Activated T-cell treated with anti-CD3 and anti-CD28 coated beads, Interleukin-2, amount 50 U/mL, for 4 hours (primary cell): ENCODE results near the gene KIAA1191. TPM values are rescaled to one million over a fixed set of nuclear protein-coding genes. Genes with fewer than 3 reads are reported as not detected.
"Not testable (repeated sequence)": the region's sequence is repeated elsewhere in the genome, so short reads cannot be mapped to it uniquely, and the experiment has no call there.

Source experiments
- ATAC-seq, 2 donors: fragments of 200-7000 bp; cut with Tn5 transposase; one replicate each; pipeline ENCODE4 v1.10.0; 2021
- DNase-seq: peaks from one replicate; pipeline ENCODE4 v3.0.0-alpha.2; 2020
- H3K27me3 Mint-ChIP-seq: one replicate; pipeline ENCODE4 v1.8.0; 2021; ENCODE audit warnings: low read depth, mixed read lengths
- H3K36me3 Mint-ChIP-seq: one replicate; pipeline ENCODE4 v1.8.0; 2022; ENCODE audit warnings: mixed read lengths; ENCODE audit not compliant: insufficient read depth
- H3K4me1 Mint-ChIP-seq: one replicate; pipeline ENCODE4 v1.8.0; 2021; ENCODE audit warnings: low read depth, mixed read lengths
- H3K4me3 Mint-ChIP-seq: one replicate; pipeline ENCODE4 v1.8.0; 2021; ENCODE audit warnings: mild to moderate bottlenecking, moderate library complexity, mixed read lengths
- H3K9me3 Mint-ChIP-seq: one replicate; pipeline ENCODE4 v1.8.0; 2021; ENCODE audit warnings: mixed read lengths
- total RNA-seq, 3 donors: library from RNA; stranded (reverse); gene quantifications; one replicate each; pipeline ENCODE4 v1.2.1, GENCODE V29; 2021

The KIAA1191 gene
- 10 to 100 TPM; 33.0 to 36.2 (median 34.1) TPM for total RNA-seq

GRCh38 chr5:176361437-176362232, at the start of gene KIAA1191:
TSS of gene KIAA1191 (minus strand) at chr5:176361764. CDS start at chr5:176359508, 2,256 bp downstream.
- Mint-ChIP-seq H3K4me1 (peaks cover 31% of the 10 kb centered on the region), H3K4me3 (peak within 1 kb of the TSS; percentile 97), H3K9me3 (no peaks in the 10 kb centered on the region), H3K27me3 (no peaks in the 10 kb centered on the region), H3K36me3 (peaks cover 8% of the 10 kb centered on the region)
- DNase-seq (peak; percentile 91), ATAC-seq (peak; percentile 91)

GRCh38 chr5:176410486-176411180, 49.1 kb upstream of the KIAA1191 start:
- no peak for ATAC-seq
- no peak overlapping the region for H3K4me3 Mint-ChIP-seq
- H3K9me3 Mint-ChIP-seq: no peaks in the 10 kb centered on the region
- H3K4me1 Mint-ChIP-seq: peaks cover 33% of the 10 kb centered on the region
- H3K27me3 Mint-ChIP-seq: no peaks in the 10 kb centered on the region
- peaks cover 16% of the 10 kb centered on the region for H3K36me3 Mint-ChIP-seq
- no peak for DNase-seq

- Mint-ChIP-seq H3K9me3 (no peaks in the 10 kb centered on the region), H3K36me3 (peaks cover 17% of the 10 kb centered on the region), H3K4me3 (no peak overlapping the region), H3K4me1 (peaks cover 26% of the 10 kb centered on the region), H3K27me3 (no peaks in the 10 kb centered on the region)
- DNase-seq: no peak
- no peak for ATAC-seq
These were observed 48.2 kb upstream of the KIAA1191 start for GRCh38 chr5:176409765-176410164.

- H3K36me3 Mint-ChIP-seq: peaks cover 20% of the 10 kb centered on the region
- H3K27me3 Mint-ChIP-seq: no peaks in the 10 kb centered on the region
- ATAC-seq (no peak), DNase-seq (no peak)
- H3K4me3 Mint-ChIP-seq: no peak overlapping the region
- H3K4me1 Mint-ChIP-seq: peaks cover 14% of the 10 kb centered on the region
- H3K9me3 Mint-ChIP-seq: no peaks in the 10 kb centered on the region
These were observed 47.0 kb upstream of the KIAA1191 start for GRCh38 chr5:176408590-176408989.

- H3K36me3 Mint-ChIP-seq: peaks cover 20% of the 10 kb centered on the region
- peaks cover 13% of the 10 kb centered on the region for H3K4me1 Mint-ChIP-seq
- not testable (repeated sequence) for H3K27me3 Mint-ChIP-seq
These were observed 46.6 kb upstream of the KIAA1191 start for GRCh38 chr5:176408252-176408573.

GRCh38 chr5:176407456-176408251, 46.1 kb upstream of the KIAA1191 start:
- Mint-ChIP-seq H3K36me3 (peaks cover 20% of the 10 kb centered on the region), H3K27me3 (no peaks in the 10 kb centered on the region), H3K9me3 (no peaks in the 10 kb centered on the region), H3K4me3 (no peak overlapping the region), H3K4me1 (peaks cover 9% of the 10 kb centered on the region)
- DNase-seq: no peak
- no peak for ATAC-seq

More at GRCh38 chr5:176408252-176408573, 46.6 kb upstream of the KIAA1191 start:
- not testable (repeated sequence) for H3K9me3 Mint-ChIP-seq, ATAC-seq, DNase-seq, H3K4me3 Mint-ChIP-seq

GRCh38 chr5:176406436-176407052, 45.0 kb upstream of the KIAA1191 start:
- Mint-ChIP-seq H3K4me3 (no peak overlapping the region), H3K9me3 (no peaks in the 10 kb centered on the region), H3K4me1 (peaks cover 4% of the 10 kb centered on the region), H3K36me3 (peaks cover 17% of the 10 kb centered on the region), H3K27me3 (no peaks in the 10 kb centered on the region)
- no peak for DNase-seq
- ATAC-seq: no peak

GRCh38 chr5:176405656-176406435, 44.3 kb upstream of the KIAA1191 start:
- Mint-ChIP-seq H3K4me1 (peaks cover under 1% of the 10 kb centered on the region), H3K27me3 (no peaks in the 10 kb centered on the region), H3K36me3 (peaks cover 14% of the 10 kb centered on the region), H3K4me3 (no peak overlapping the region), H3K9me3 (no peaks in the 10 kb centered on the region)
- DNase-seq: no peak
- no peak for ATAC-seq

- DNase-seq (no peak), ATAC-seq (no peak)
- Mint-ChIP-seq H3K4me3 (no peak overlapping the region), H3K4me1 (no peaks in the 10 kb centered on the region), H3K9me3 (no peaks in the 10 kb centered on the region), H3K27me3 (no peaks in the 10 kb centered on the region), H3K36me3 (peaks cover 10% of the 10 kb centered on the region)
These were observed 40.0 kb upstream of the KIAA1191 start for GRCh38 chr5:176401281-176402205.

- Mint-ChIP-seq H3K36me3 (peaks cover 10% of the 10 kb centered on the region), H3K4me3 (no peak overlapping the region), H3K27me3 (no peaks in the 10 kb centered on the region), H3K9me3 (no peaks in the 10 kb centered on the region), H3K4me1 (no peaks in the 10 kb centered on the region)
- DNase-seq (no peak), ATAC-seq (no peak)
These were observed 39.0 kb upstream of the KIAA1191 start for GRCh38 chr5:176400382-176401156.

GRCh38 chr5:176397736-176398420, 36.3 kb upstream of the KIAA1191 start:
- H3K36me3 Mint-ChIP-seq: peaks cover 10% of the 10 kb centered on the region
- no peaks in the 10 kb centered on the region for H3K27me3 Mint-ChIP-seq
- no peak overlapping the region for H3K4me3 Mint-ChIP-seq
- H3K9me3 Mint-ChIP-seq: no peaks in the 10 kb centered on the region
- no peak for ATAC-seq
- DNase-seq: no peak
- no peaks in the 10 kb centered on the region for H3K4me1 Mint-ChIP-seq

- Mint-ChIP-seq H3K4me1 (no peaks in the 10 kb centered on the region), H3K36me3 (peaks cover 12% of the 10 kb centered on the region), H3K4me3 (no peak overlapping the region), H3K27me3 (no peaks in the 10 kb centered on the region), H3K9me3 (no peaks in the 10 kb centered on the region)
- DNase-seq: no peak
- no peak for ATAC-seq
These were observed 34.8 kb upstream of the KIAA1191 start for GRCh38 chr5:176396330-176396729.
